ENCODE data around the gene RAB5B. TPM values are rescaled to one million over a fixed set of nuclear protein-coding genes. Genes with fewer than 3 reads are reported as not detected.
"Not testable (repeated sequence)": the region's sequence is repeated elsewhere in the genome, so short reads cannot be mapped to it uniquely, and the experiment has no call there.

Gene RAB5B
- total RNA-seq, 3 donors from 2014 or later, result 18.5 to 27.5 (median 22.6) TPM

DNA sequence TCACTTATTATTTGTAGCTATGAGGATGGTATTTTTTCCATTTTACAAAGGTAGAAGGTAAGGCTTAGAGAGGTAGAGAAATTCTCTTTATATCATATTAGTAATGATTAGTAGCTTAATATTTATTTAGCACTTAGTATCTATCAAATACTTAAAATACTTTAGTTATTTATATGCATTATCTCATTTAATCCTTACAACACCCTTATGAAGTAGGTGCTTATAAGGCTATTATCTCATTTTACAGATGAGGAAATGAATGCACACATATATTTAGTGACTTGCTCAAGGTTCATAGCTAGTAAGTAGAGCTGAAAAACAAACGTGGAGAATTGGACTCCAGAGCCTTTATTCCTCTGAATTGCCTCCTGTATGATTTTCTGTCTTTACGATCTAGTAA lies 11.0 kb downstream of the RAB5B start:
- no peaks in the 10 kb centered on the region for H3K9me3 Mint-ChIP-seq
- peaks cover 18% of the 10 kb centered on the region for H3K36me3 Mint-ChIP-seq (ENCODE audit: insufficient read depth)
- peaks cover 2% of the 10 kb centered on the region for H3K4me1 Mint-ChIP-seq (ENCODE audit: low read depth)
- DNase-seq (no peak), ATAC-seq (no peak)
- no peak overlapping the region for H3K4me3 Mint-ChIP-seq
- H3K27me3 Mint-ChIP-seq (ENCODE audit: low read depth), result no peaks in the 10 kb centered on the region

DNA sequence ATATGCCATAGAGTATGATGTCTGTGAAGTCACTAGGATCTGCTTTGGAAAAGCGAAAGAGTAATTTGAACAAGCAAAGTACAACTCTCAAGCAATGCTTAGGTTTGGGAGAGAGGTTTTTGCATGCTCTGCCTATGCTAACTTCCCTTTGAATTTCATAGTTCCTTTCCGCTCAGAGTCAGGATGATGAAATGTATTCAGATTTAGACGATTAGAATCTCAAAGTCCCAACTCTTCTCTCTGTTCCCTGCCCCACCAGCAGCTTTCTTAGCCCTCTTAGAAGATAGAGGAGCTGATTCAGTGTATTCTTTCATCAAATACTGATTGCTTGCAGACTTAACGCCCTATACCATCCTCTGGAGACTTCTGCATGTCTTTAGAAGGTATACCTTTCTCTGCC lies 11.5 kb downstream of the RAB5B start:
- DNase-seq (no peak), ATAC-seq (no peak)
- Mint-ChIP-seq H3K4me1 (ENCODE audit: low read depth) (peaks cover 2% of the 10 kb centered on the region), H3K36me3 (ENCODE audit: insufficient read depth) (peaks cover 20% of the 10 kb centered on the region), H3K27me3 (ENCODE audit: low read depth) (no peaks in the 10 kb centered on the region), H3K9me3 (no peaks in the 10 kb centered on the region), H3K4me3 (no peak overlapping the region)

DNA sequence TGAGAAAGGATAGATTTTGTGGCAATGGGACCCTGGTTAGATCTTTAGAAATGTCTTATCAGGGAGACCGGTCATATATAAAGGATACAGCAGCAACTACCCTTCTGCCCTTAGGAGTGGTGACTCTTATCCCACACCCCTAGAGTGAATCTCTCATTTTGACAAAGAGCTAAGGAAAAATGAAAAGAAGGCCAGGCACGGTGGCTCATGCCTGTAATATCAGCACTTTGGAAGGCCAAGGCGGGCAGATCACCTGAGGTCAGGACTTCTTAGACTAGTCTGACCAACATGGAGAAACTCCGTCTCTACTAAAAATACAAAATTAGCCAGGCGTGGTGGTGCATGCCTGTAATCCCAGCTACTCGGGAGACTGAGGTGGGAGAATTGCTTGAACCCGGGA lies 12.1 kb downstream of the RAB5B start:
- H3K27me3 Mint-ChIP-seq (ENCODE audit: low read depth); H3K9me3 Mint-ChIP-seq; H3K4me3 Mint-ChIP-seq; H3K4me1 Mint-ChIP-seq (ENCODE audit: low read depth); ATAC-seq; DNase-seq: not testable (repeated sequence)
- H3K36me3 Mint-ChIP-seq (ENCODE audit: insufficient read depth), result peaks cover 22% of the 10 kb centered on the region

DNA sequence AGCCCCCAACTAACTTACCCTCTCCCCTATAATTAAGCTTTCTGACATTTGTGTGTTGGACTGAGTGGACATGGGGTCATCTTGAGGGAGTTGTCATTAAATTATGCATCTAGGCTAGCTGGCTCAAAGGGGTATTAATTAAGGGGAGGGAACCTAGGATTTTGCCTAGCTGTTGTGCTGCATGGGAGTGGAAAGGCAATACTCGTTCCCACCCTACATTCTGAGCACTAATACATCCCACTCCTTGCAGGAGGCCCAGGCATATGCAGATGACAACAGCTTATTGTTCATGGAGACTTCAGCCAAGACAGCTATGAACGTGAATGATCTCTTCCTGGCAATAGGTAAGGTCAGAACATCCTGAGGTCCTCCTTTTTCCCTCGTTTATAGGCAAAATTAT lies 17.2 kb downstream of the RAB5B start:
- ATAC-seq, result no peak
- Mint-ChIP-seq H3K4me1 (ENCODE audit: low read depth) (peaks cover 2% of the 10 kb centered on the region), H3K27me3 (ENCODE audit: low read depth) (peaks cover under 1% of the 10 kb centered on the region), H3K36me3 (ENCODE audit: insufficient read depth) (peaks cover 30% of the 10 kb centered on the region), H3K4me3 (no peak overlapping the region), H3K9me3 (no peaks in the 10 kb centered on the region)
- no peak for DNase-seq

DNA sequence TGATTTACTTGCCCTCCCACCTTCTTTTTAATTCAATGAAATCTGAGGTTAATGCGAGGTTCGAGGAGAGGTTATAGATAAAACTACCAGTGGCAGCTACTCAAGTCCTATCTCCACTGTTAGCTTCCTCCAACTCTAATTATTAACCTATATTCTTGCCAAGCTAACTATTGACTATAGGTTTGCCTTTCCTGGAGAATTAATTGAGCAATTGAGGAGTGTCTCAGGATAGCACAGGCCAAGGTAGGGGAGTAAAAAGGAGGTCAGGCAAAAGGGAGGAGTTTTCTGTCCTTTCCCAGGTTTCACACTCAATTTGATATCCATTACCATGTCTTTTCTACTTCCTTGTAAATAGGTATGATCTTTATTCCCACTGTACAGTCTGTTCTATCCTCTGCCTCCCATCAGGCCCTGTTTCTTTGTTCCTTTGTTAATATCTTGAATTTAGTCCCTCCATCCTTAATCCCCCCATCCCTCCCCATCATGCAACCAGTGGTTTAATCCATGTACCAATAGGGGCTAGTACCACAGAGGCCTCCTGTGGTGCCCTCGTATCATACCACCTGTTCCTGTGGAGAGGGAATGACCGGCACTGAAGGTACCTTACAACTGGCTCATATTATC lies 19.5 kb downstream of the RAB5B start:
- Mint-ChIP-seq H3K4me1 (ENCODE audit: low read depth) (peaks cover 15% of the 10 kb centered on the region), H3K27me3 (ENCODE audit: low read depth) (peaks cover 10% of the 10 kb centered on the region), H3K9me3 (no peaks in the 10 kb centered on the region), H3K36me3 (ENCODE audit: insufficient read depth) (peaks cover 30% of the 10 kb centered on the region), H3K4me3 (no peak overlapping the region)
- ATAC-seq (no peak), DNase-seq (no peak)

DNA sequence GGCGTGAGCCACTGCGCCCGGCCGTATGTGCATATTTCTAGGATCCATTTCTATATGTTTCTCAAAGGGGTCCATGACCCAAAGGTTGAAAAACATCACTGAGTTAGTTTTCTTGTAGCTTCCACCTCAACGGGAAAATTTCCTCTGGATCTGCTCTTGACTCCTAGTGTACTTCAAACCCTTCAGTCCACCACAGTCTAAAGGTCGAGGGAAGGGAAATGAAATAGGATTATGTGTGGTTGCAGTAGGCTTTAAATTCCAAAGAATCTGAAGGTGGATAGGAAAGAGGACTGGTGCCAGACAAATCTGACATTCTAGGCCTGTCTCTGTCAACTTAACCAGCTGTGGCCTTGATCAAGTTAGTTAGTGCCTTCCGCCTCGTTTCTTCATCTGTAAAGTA lies 21.5 kb downstream of the RAB5B start:
- Mint-ChIP-seq H3K4me1 (ENCODE audit: low read depth) (peaks cover 15% of the 10 kb centered on the region), H3K36me3 (ENCODE audit: insufficient read depth) (peaks cover 21% of the 10 kb centered on the region), H3K4me3 (no peak overlapping the region), H3K9me3 (no peaks in the 10 kb centered on the region), H3K27me3 (ENCODE audit: low read depth) (peaks cover 10% of the 10 kb centered on the region)
- DNase-seq (no peak), ATAC-seq (no peak)

DNA sequence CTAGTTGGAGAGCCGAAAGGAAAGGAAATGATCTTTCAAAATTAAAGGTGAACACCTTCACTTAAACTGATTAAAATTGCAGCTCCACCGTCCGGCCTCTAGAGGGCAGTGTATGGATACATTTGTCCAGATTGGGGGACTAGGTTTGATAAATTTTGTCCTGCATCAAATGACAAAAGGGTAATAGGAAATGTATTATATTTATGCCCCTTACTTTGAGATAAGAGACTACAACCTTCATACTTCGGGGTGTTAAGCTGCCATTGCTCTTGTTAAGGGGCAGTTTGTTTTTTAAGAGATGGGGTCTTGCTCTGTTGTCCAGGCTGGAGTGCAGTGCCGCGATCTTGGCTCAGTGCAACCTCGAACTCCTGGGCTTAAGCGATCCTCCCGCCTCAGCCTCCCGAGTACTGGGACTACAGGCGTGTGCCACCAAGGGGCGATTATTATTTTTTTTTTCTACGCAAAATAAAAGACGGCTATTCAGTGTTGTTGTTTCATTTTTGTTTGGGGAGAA lies 22.4 kb downstream of the RAB5B start:
- peaks cover 10% of the 10 kb centered on the region for H3K27me3 Mint-ChIP-seq (ENCODE audit: low read depth)
- H3K9me3 Mint-ChIP-seq, result no peaks in the 10 kb centered on the region
- ATAC-seq (peak; percentile 67 to 72), DNase-seq (peak; percentile 58)
- H3K4me3 Mint-ChIP-seq, result peak overlapping the region; percentile 49
- H3K36me3 Mint-ChIP-seq (ENCODE audit: insufficient read depth), result peaks cover 13% of the 10 kb centered on the region
- peaks cover 15% of the 10 kb centered on the region for H3K4me1 Mint-ChIP-seq (ENCODE audit: low read depth)

DNA sequence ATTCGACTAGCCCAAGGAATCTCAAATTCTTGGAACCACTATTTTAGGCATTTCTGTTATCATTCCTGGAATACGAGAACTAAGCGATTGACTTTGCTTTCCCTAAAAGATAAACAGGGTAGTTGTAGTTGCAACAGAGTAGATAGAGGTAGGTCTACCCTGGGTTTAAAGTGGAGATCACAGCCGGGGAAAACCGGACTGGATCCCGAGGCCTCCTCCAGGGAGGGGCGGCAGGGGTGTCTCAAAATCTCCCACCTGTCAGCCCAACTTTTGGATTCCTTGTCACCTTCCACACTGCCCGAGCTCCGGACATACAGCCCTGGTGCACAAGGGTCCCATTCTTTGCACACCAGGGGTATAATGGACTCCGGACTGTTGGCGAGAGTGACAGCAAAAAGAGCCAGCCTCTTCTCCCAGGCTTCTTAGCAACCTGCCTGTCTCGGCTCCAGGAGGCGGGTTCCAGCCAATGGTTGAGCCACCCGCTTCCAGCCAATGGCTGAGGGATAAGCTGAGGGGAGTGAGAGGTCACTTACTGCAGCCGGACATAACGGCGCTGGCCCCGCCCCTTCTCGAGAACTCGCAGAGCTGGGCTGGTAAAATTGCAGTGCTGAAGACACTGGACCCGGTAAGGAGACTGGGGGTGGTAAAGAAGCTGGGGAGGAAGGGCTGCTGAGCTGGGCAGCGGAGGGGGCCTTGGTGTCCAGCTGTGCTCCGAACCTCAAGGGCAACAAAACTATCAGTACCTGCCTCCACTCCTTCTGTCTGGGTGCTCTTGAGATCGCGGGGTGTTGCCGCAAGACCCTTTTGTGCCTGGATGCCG lies 23.0 kb downstream of the RAB5B start, which contains the start of gene SUOX:
Gene SUOX (plus strand): TSS at position 562 of the 820 bp plus-strand sequence. CDS start 4,946 bp downstream, outside the sequence.
- Mint-ChIP-seq H3K27me3 (ENCODE audit: low read depth) (peaks cover 10% of the 10 kb centered on the region), H3K9me3 (no peaks in the 10 kb centered on the region), H3K4me3 (peak within 1 kb of the TSS; percentile 49), H3K36me3 (ENCODE audit: insufficient read depth) (peaks cover 9% of the 10 kb centered on the region), H3K4me1 (ENCODE audit: low read depth) (peaks cover 15% of the 10 kb centered on the region)
- DNase-seq (no peak), ATAC-seq (peak; percentile 64 to 75)

DNA sequence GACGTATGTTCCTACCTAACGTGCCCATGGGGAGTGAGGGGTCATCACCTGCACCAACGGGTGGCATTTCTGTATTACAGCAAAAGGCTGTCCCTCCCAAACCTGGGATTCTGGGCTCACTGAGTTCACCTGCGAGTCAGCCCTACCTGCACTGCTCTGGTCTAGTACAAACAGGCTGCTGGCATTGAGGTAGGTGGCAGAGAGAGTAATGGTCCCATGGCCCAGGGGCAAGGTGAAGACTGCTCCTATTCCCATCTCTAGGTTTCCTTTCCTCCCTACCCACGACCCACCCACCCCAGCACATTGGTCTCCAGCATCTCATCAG lies 23.6 kb downstream of the RAB5B start:
- Mint-ChIP-seq H3K9me3 (no peaks in the 10 kb centered on the region), H3K4me3 (peak overlapping the region; percentile 37), H3K27me3 (ENCODE audit: low read depth) (peaks cover 10% of the 10 kb centered on the region), H3K36me3 (ENCODE audit: insufficient read depth) (peaks cover 3% of the 10 kb centered on the region), H3K4me1 (ENCODE audit: low read depth) (peaks cover 15% of the 10 kb centered on the region)
- DNase-seq (no peak), ATAC-seq (peak in 1 of 2 donors; percentile 15)

DNA sequence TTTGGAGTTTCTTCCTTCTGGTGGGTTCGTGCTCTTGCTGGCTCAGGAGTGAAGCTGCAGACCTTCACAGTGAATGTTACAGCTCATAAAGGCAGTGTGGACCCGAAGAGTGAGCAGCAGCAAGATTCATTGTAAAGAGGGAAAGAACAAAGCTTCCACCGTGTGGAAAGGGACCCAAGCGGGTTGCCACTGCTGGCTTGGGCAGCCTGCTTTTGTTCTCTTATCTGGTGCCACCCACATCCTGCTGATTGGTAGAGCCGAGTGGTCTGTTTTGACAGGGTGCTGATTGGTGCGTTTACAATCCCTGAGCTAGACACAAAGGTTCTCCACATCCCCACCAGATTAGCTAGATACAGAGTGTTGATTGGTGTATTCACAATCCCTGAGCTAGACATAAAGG lies 25.6 kb downstream of the RAB5B start:
- H3K27me3 Mint-ChIP-seq (ENCODE audit: low read depth); H3K9me3 Mint-ChIP-seq; H3K4me3 Mint-ChIP-seq; DNase-seq; ATAC-seq; H3K36me3 Mint-ChIP-seq (ENCODE audit: insufficient read depth): not testable (repeated sequence)
- H3K4me1 Mint-ChIP-seq (ENCODE audit: low read depth), result peaks cover 15% of the 10 kb centered on the region

DNA sequence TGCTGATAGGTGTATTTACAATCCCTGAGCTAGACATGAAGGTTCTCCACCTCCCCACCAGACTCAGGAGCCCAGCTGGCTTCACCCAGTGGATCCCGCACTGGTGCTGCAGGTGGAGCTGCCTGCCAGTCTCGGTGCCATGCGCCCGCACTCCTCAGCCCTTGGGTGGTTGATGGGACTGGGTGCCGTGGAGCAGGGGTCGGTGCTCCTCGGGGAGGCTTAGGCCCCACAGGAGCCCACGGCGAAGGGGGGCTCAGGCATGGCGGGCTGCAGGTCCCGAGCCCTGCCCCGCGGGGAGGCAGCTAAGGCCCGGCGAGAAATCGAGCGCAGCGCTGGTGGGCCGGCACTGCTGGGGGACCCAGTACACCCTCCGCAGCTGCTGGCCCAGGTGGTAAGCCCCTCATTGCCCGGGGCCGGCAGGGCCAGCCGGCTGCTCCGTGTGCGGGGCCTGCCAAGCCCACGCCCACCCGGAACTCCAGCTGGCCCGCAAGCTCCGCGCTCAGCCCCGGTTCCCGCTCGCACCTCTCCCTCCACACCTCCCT lies 26.2 kb downstream of the RAB5B start:
- ATAC-seq; H3K4me3 Mint-ChIP-seq; H3K36me3 Mint-ChIP-seq (ENCODE audit: insufficient read depth); DNase-seq; H3K9me3 Mint-ChIP-seq; H3K27me3 Mint-ChIP-seq (ENCODE audit: low read depth): not testable (repeated sequence)
- peaks cover 15% of the 10 kb centered on the region for H3K4me1 Mint-ChIP-seq (ENCODE audit: low read depth)

DNA sequence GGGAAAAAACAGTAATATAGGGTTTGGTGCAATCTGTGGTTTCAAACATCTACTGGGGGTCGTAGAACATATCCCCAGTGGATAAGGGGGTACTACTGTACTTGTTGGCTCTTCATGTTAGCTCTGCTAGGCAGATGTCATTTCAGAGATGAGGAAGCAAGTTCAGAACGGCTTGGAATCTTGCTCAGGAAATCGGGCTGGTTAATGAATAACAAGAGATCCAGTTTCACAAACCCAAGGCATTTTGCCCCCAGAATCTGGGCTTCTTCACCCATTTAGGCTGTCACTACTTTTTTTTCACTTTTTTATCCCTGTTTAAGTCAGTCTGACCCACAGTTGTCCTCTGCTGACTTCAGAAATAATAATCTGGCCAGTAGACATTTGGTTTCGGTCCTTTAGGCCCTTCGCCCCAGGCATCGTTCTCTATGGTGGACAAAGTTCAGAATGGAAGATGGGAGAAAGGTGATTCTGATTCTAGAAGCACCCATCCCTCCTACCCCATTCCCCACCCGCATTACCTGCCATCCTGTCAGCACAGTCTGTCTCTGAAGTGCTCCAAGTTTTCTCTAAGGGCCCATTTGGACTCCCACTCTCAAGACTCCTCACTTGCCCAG lies 27.7 kb downstream of the RAB5B start:
- Mint-ChIP-seq H3K4me1 (ENCODE audit: low read depth) (peaks cover 14% of the 10 kb centered on the region), H3K9me3 (no peaks in the 10 kb centered on the region), H3K27me3 (ENCODE audit: low read depth) (peaks cover 6% of the 10 kb centered on the region), H3K36me3 (ENCODE audit: insufficient read depth) (no peaks in the 10 kb centered on the region), H3K4me3 (no peak overlapping the region)
- ATAC-seq (no peak), DNase-seq (no peak)

DNA sequence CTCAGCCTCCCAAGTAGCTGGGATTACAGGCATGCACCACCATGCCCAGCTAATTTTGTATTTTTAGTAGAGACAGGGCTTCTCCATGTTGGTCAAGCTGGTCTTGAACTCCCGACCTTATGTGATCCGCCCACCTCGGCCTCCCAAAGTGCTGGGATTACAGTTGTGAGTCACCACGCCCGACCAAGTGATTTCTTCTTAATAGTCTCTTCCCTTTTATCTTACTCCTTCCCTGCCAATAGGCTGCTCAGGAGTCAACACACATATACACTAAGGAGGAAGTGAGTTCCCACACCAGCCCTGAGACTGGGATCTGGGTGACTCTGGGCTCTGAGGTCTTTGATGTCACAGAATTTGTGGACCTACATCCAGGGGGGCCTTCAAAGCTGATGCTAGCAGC lies 29.5 kb downstream of the RAB5B start:
- H3K27me3 Mint-ChIP-seq (ENCODE audit: low read depth); H3K36me3 Mint-ChIP-seq (ENCODE audit: insufficient read depth); ATAC-seq; H3K9me3 Mint-ChIP-seq; H3K4me3 Mint-ChIP-seq; DNase-seq: not testable (repeated sequence)
- H3K4me1 Mint-ChIP-seq (ENCODE audit: low read depth), result peaks cover 16% of the 10 kb centered on the region

DNA sequence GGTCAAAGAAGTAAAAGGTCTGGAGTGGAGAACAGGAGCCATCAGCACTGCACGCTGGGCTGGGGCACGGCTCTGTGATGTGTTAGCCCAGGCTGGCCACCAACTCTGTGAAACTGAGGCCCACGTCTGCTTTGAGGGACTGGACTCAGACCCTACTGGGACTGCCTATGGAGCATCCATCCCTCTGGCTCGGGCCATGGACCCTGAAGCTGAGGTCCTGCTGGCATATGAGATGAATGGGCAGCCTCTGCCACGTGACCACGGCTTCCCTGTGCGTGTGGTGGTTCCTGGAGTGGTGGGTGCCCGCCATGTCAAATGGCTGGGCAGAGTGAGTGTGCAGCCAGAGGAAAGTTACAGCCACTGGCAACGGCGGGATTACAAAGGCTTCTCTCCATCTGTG lies 30.3 kb downstream of the RAB5B start:
- Mint-ChIP-seq H3K4me3 (no peak overlapping the region), H3K36me3 (ENCODE audit: insufficient read depth) (no peaks in the 10 kb centered on the region), H3K9me3 (no peaks in the 10 kb centered on the region), H3K4me1 (ENCODE audit: low read depth) (peaks cover 21% of the 10 kb centered on the region), H3K27me3 (ENCODE audit: low read depth) (no peaks in the 10 kb centered on the region)
- DNase-seq (no peak), ATAC-seq (no peak)

Measured in activated T-cell treated with anti-CD3 and anti-CD28 coated beads, Interleukin-2, amount 50 U/mL, for 4 hours (primary cell).